CD8-positive, alpha-beta memory T cell (primary cell): ENCODE results near the gene MVB12B. TPM values are rescaled to one million over a fixed set of nuclear protein-coding genes. Genes with fewer than 3 reads are reported as not detected.

Experiments
- CTCF ChIA-PET: fragments of 350-600 bp; sonication (Branson Sonifier 250); formaldehyde crosslinking; loops from one replicate; lab custom pipeline; 2021; ENCODE audit warnings: antibody characterized with exemption; lab: Charles Lee
- POLR2A ChIA-PET: fragments of 350-600 bp; sonication (Branson Sonifier 250); formaldehyde crosslinking; loops from one replicate; lab custom pipeline; 2021; ENCODE audit warnings: antibody characterized with exemption; lab: Charles Lee
- DNase-seq, 5 donors: peaks; one replicate each; pipeline versions ENCODE4 v3.0.0 to v3.0.0-alpha.2; 2020 to 2022; ENCODE audit warnings: mixed read lengths in 1 of 5
- H3K27ac ChIP-seq: one replicate; pipeline ENCODE4 v1.7.0; 2013; ENCODE audit warnings: low read depth, mild to moderate bottlenecking, low read length, moderate library complexity
- H3K27me3 ChIP-seq: 2 replicates; pipeline ENCODE4 v1.7.0; 2013; ENCODE audit warnings: low read length, mild to moderate bottlenecking; ENCODE audit not compliant: insufficient read depth, poor library complexity, severe bottlenecking
- H3K36me3 ChIP-seq: 2 replicates; pipeline ENCODE4 v1.7.0; 2013; ENCODE audit warnings: mild to moderate bottlenecking, low read length, moderate library complexity; ENCODE audit not compliant: insufficient read depth
- H3K4me1 ChIP-seq: 2 replicates; pipeline ENCODE4 v1.7.0; 2013; ENCODE audit warnings: mild to moderate bottlenecking, low read length, moderate library complexity; ENCODE audit not compliant: insufficient read depth
- H3K4me3 ChIP-seq: 2 replicates; pipeline ENCODE4 v1.7.0; 2013; ENCODE audit warnings: mild to moderate bottlenecking, low read length
- H3K9me3 ChIP-seq: 2 replicates; pipeline ENCODE4 v1.7.0; 2013; ENCODE audit warnings: mild to moderate bottlenecking, low read length
- H3K27ac Mint-ChIP-seq, 8 donors: one replicate each; pipeline ENCODE4 v1.8.0; 2020 to 2021; ENCODE audit warnings: mixed read lengths in 8 of 8, mild to moderate bottlenecking in 6 of 8, inconsistent platforms in 3 of 8, moderate library complexity in 3 of 8
- H3K27me3 Mint-ChIP-seq, 2 donors: one replicate each; pipeline ENCODE4 v1.8.0; 2020 to 2021; ENCODE audit warnings: mixed read lengths in 2 of 2, mild to moderate bottlenecking in 1 of 2, moderate library complexity in 1 of 2
- H3K36me3 Mint-ChIP-seq, 3 donors: one replicate each; pipeline ENCODE4 v1.8.0; 2020 to 2021; ENCODE audit warnings: mixed read lengths in 3 of 3, inconsistent platforms in 1 of 3, mild to moderate bottlenecking in 1 of 3
- H3K4me1 Mint-ChIP-seq, 3 donors: one replicate each; pipeline ENCODE4 v1.8.0; 2020 to 2021; ENCODE audit warnings: mixed read lengths in 3 of 3, inconsistent platforms in 1 of 3, mild to moderate bottlenecking in 1 of 3
- H3K4me3 Mint-ChIP-seq, 7 donors: one replicate each; pipeline ENCODE4 v1.8.0; 2020 to 2021; ENCODE audit warnings: mixed read lengths in 7 of 7, mild to moderate bottlenecking in 6 of 7, moderate library complexity in 4 of 7, inconsistent platforms in 2 of 7
- H3K9me3 Mint-ChIP-seq, 5 donors: one replicate each; pipeline ENCODE4 v1.8.0; 2020 to 2022; ENCODE audit warnings: mixed read lengths in 5 of 5, mild to moderate bottlenecking in 3 of 5, moderate library complexity in 2 of 5, inconsistent platforms in 1 of 5
- polyA plus RNA-seq: library from polyadenylated mRNA; unstranded; fragments of 300-500 nt; fragmentation: Illumina TruSeq; gene quantifications from one replicate; pipeline ENCODE4 v1.2.3, GENCODE V29; 2021
- total RNA-seq, 2 experiments: library from RNA; stranded (reverse); gene quantifications; one replicate each; pipeline ENCODE4 v1.2.3, GENCODE V29; 2021

The MVB12B gene
- total and polyA plus RNA-seq, 3 experiments from 2014 or later = 11.0 to 13.1 (median 12.7) TPM

- no peak for DNase-seq
- Mint-ChIP-seq H3K27ac (no peak overlapping the region), H3K36me3 (peaks cover 0 to 2% (median 0%) of the 10 kb centered on the region in 3 donors), H3K27me3 (peaks cover 12% of the 10 kb centered on the region in 2 donors), H3K4me3 (no peak overlapping the region), H3K9me3 (no peaks in the 10 kb centered on the region), H3K4me1 (no peaks in the 10 kb centered on the region)
- POLR2A ChIA-PET = no interaction called here
- CTCF ChIA-PET = interaction anchor here (0.9 to 1.7 kb wide), 3 partner anchors 23 to 206 kb away, joined by 3 to 4 read pairs (median 4); no protein-coding TSS in a partner anchor
- Histone ChIP-seq H3K4me3 (no peak overlapping the region), H3K4me1 (no peaks in the 10 kb centered on the region), H3K9me3 (no peaks in the 10 kb centered on the region), H3K27ac (no peak overlapping the region), H3K36me3 (no peaks in the 10 kb centered on the region), H3K27me3 (no peaks in the 10 kb centered on the region)
Observed at GRCh38 chr9:126293522-126293889, 33.1 kb upstream of the MVB12B start.

GRCh38 chr9:126294331-126295081 is 32.1 kb upstream of the MVB12B start:
- no peak for DNase-seq

GRCh38 chr9:126295082-126295477 is 31.5 kb upstream of the MVB12B start:
- H3K27me3 ChIP-seq = no peaks in the 10 kb centered on the region
- ChIA-PET POLR2A (no interaction called here), CTCF (interaction anchor here (1.1 kb wide), 1 partner anchor 104 kb away, joined by 3 read pairs; no protein-coding TSS in a partner anchor)
- H3K27ac ChIP-seq = no peak overlapping the region
- H3K36me3 ChIP-seq = no peaks in the 10 kb centered on the region
- H3K9me3 Mint-ChIP-seq = no peaks in the 10 kb centered on the region
- H3K27ac Mint-ChIP-seq = peak overlapping the region in 1 of 8 donors; percentile 27
- no peaks in the 10 kb centered on the region for H3K4me1 ChIP-seq
- DNase-seq = no peak
- no peaks in the 10 kb centered on the region for H3K9me3 ChIP-seq
- H3K36me3 Mint-ChIP-seq = peaks cover 0 to 2% (median 0%) of the 10 kb centered on the region in 3 donors
- no peak overlapping the region for H3K4me3 Mint-ChIP-seq
- peaks cover 12% of the 10 kb centered on the region in 2 donors for H3K27me3 Mint-ChIP-seq
- no peak overlapping the region for H3K4me3 ChIP-seq
- no peaks in the 10 kb centered on the region for H3K4me1 Mint-ChIP-seq

More at GRCh38 chr9:126294331-126295081, 32.1 kb upstream of the MVB12B start:
- peaks cover 0 to 2% (median 0%) of the 10 kb centered on the region in 3 donors for H3K36me3 Mint-ChIP-seq
- Histone ChIP-seq H3K27ac (no peak overlapping the region), H3K9me3 (no peaks in the 10 kb centered on the region), H3K36me3 (no peaks in the 10 kb centered on the region), H3K4me1 (no peaks in the 10 kb centered on the region), H3K4me3 (no peak overlapping the region), H3K27me3 (no peaks in the 10 kb centered on the region)
- peak overlapping the region in 1 of 7 donors; percentile 56 for H3K4me3 Mint-ChIP-seq
- no peaks in the 10 kb centered on the region for H3K4me1 Mint-ChIP-seq
- no peak overlapping the region for H3K27ac Mint-ChIP-seq
- H3K27me3 Mint-ChIP-seq = peaks cover 12 to 14% of the 10 kb centered on the region in 2 donors
- CTCF ChIA-PET = interaction anchor here (1.1 to 1.7 kb wide), 3 partner anchors 104 to 205 kb away, joined by 3 to 4 read pairs (median 4); no protein-coding TSS in a partner anchor
- POLR2A ChIA-PET = no interaction called here
- no peaks in the 10 kb centered on the region for H3K9me3 Mint-ChIP-seq

GRCh38 chr9:126295516-126295915 is 31.1 kb upstream of the MVB12B start:
- POLR2A ChIA-PET = no interaction called here
- no peak overlapping the region for H3K27ac ChIP-seq
- Mint-ChIP-seq H3K27me3 (peaks cover 12% of the 10 kb centered on the region in 2 donors), H3K4me3 (no peak overlapping the region), H3K9me3 (no peaks in the 10 kb centered on the region), H3K4me1 (no peaks in the 10 kb centered on the region), H3K36me3 (peaks cover 0 to 2% (median 0%) of the 10 kb centered on the region in 3 donors), H3K27ac (peak overlapping the region in 1 of 8 donors; percentile 32)
- no peaks in the 10 kb centered on the region for H3K36me3 ChIP-seq
- no peak overlapping the region for H3K4me3 ChIP-seq
- H3K4me1 ChIP-seq = no peaks in the 10 kb centered on the region
- CTCF ChIA-PET = interaction anchor here (1.1 kb wide), 1 partner anchor 103 kb away, joined by 3 read pairs; no protein-coding TSS in a partner anchor
- DNase-seq = no peak
- no peaks in the 10 kb centered on the region for H3K27me3 ChIP-seq
- no peaks in the 10 kb centered on the region for H3K9me3 ChIP-seq

GRCh38 chr9:126295936-126296600 is 30.6 kb upstream of the MVB12B start:
- ChIA-PET CTCF (interaction anchor here (1.1 to 9.8 kb wide), 3 partner anchors 102 to 195 kb away, joined by 3 to 89 read pairs (median 9); no protein-coding TSS in a partner anchor), POLR2A (interaction anchor here (0.5 kb wide), 1 partner anchor 314 kb away, joined by 7 read pairs; no protein-coding TSS in a partner anchor)
- no peaks in the 10 kb centered on the region for H3K4me1 Mint-ChIP-seq
- H3K27ac Mint-ChIP-seq = peak overlapping the region in 1 of 8 donors; percentile 32
- H3K27ac ChIP-seq = no peak overlapping the region
- no peak overlapping the region for H3K4me3 Mint-ChIP-seq
- no peaks in the 10 kb centered on the region for H3K27me3 ChIP-seq
- no peaks in the 10 kb centered on the region for H3K4me1 ChIP-seq
- H3K9me3 Mint-ChIP-seq = no peaks in the 10 kb centered on the region
- no peaks in the 10 kb centered on the region for H3K36me3 ChIP-seq
- no peak for DNase-seq
- H3K9me3 ChIP-seq = no peaks in the 10 kb centered on the region
- H3K36me3 Mint-ChIP-seq = peaks cover 0 to 2% (median 0%) of the 10 kb centered on the region in 3 donors
- peaks cover 12% of the 10 kb centered on the region in 2 donors for H3K27me3 Mint-ChIP-seq
- H3K4me3 ChIP-seq = no peak overlapping the region

GRCh38 chr9:126296687-126297086 is 29.9 kb upstream of the MVB12B start:
- H3K4me1 ChIP-seq = no peaks in the 10 kb centered on the region
- H3K27me3 ChIP-seq = no peaks in the 10 kb centered on the region
- no peak overlapping the region for H3K4me3 ChIP-seq
- Mint-ChIP-seq H3K4me3 (no peak overlapping the region), H3K27me3 (peaks cover 12% of the 10 kb centered on the region in 2 donors), H3K27ac (no peak overlapping the region), H3K36me3 (peaks cover 0 to 2% (median 0%) of the 10 kb centered on the region in 3 donors), H3K4me1 (no peaks in the 10 kb centered on the region), H3K9me3 (no peaks in the 10 kb centered on the region)
- no peak overlapping the region for H3K27ac ChIP-seq
- ChIA-PET CTCF (interaction anchor here (1.5 to 9.8 kb wide), 3 partner anchors 14 to 195 kb away, joined by 3 to 89 read pairs (median 9); no protein-coding TSS in a partner anchor), POLR2A (interaction anchor here (0.5 kb wide), 1 partner anchor 315 kb away, joined by 7 read pairs; no protein-coding TSS in a partner anchor)
- DNase-seq = no peak
- H3K9me3 ChIP-seq = no peaks in the 10 kb centered on the region
- H3K36me3 ChIP-seq = no peaks in the 10 kb centered on the region

- Histone ChIP-seq H3K4me3 (no peak overlapping the region), H3K27me3 (no peaks in the 10 kb centered on the region), H3K27ac (no peak overlapping the region), H3K9me3 (no peaks in the 10 kb centered on the region), H3K36me3 (no peaks in the 10 kb centered on the region), H3K4me1 (no peaks in the 10 kb centered on the region)
- DNase-seq = no peak
- Mint-ChIP-seq H3K27ac (no peak overlapping the region), H3K4me3 (no peak overlapping the region), H3K36me3 (no peaks in the 10 kb centered on the region), H3K27me3 (peaks cover 9 to 12% of the 10 kb centered on the region in 2 donors), H3K4me1 (peaks cover 3 to 5% (median 5%) of the 10 kb centered on the region in 3 donors), H3K9me3 (no peaks in the 10 kb centered on the region)
- CTCF ChIA-PET = interaction anchor here (1.5 to 9.8 kb wide), 3 partner anchors 13 to 194 kb away, joined by 3 to 89 read pairs (median 9); no protein-coding TSS in a partner anchor
- POLR2A ChIA-PET = no interaction called here
Observed at GRCh38 chr9:126297661-126298060, 29.0 kb upstream of the MVB12B start.
